Anterior cingulate cortex (tissue), 58 donors: Measurements from ENCODE around the gene EHF.
"Not testable (repeated sequence)": the region's sequence is repeated elsewhere in the genome, so short reads cannot be mapped to it uniquely, and the experiment has no call there.

Experiments
- DNase-seq, 58 donors: peaks; one replicate each; lab custom pipeline; 2025; lab: John Stamatoyannopoulos, UW

Gene EHF

DNA sequence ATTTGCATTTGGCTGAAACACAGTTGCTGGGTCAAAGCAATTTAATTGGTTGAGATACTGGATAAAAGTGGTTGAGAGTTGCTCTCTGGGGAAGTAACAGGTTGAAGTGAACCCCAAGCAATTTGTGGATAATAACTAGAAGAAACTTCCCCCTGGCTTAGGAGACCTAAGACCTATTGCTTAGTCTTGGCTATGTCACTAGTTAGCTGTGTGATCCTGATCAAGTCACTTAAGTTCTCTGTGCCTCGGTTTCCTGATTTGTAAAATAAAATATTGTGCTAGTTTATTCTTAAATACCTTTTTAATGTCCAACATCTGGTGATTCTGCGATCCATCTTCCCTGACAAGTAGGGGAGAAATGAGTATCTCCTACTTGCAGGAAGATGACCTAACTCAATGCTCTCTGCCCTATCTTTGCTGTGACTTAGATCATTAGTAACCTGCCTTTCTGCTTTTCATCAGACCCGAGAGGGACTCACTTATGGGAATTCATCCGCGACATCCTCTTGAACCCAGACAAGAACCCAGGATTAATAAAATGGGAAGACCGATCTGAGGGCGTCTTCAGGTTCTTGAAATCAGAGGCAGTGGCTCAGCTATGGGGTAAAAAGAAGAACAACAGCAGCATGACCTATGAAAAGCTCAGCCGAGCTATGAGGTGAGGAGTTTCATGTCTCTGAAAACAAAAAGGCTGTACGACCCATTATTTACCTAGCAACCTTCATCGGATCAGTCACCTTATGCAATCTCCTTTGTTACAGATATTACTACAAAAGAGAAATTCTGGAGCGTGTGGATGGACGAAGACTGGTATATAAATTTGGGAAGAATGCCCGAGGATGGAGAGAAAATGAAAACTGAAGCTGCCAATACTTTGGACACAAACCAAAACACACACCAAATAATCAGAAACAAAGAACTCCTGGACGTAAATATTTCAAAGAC lies 37.5 kb downstream of the EHF start:
- no peak for DNase-seq

DNA sequence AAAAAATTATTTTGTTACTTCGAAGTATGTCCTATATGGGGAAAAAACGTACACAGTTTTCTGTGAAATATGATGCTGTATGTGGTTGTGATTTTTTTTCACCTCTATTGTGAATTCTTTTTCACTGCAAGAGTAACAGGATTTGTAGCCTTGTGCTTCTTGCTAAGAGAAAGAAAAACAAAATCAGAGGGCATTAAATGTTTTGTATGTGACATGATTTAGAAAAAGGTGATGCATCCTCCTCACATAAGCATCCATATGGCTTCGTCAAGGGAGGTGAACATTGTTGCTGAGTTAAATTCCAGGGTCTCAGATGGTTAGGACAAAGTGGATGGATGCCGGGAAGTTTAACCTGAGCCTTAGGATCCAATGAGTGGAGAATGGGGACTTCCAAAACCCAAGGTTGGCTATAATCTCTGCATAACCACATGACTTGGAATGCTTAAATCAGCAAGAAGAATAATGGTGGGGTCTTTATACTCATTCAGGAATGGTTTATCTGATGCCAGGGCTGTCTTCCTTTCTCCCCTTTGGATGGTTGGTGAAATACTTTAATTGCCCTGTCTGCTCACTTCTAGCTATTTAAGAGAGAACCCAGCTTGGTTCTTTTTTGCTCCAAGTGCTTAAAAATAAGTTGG lies 38.3 kb downstream of the EHF start:
- no peak for DNase-seq

DNA sequence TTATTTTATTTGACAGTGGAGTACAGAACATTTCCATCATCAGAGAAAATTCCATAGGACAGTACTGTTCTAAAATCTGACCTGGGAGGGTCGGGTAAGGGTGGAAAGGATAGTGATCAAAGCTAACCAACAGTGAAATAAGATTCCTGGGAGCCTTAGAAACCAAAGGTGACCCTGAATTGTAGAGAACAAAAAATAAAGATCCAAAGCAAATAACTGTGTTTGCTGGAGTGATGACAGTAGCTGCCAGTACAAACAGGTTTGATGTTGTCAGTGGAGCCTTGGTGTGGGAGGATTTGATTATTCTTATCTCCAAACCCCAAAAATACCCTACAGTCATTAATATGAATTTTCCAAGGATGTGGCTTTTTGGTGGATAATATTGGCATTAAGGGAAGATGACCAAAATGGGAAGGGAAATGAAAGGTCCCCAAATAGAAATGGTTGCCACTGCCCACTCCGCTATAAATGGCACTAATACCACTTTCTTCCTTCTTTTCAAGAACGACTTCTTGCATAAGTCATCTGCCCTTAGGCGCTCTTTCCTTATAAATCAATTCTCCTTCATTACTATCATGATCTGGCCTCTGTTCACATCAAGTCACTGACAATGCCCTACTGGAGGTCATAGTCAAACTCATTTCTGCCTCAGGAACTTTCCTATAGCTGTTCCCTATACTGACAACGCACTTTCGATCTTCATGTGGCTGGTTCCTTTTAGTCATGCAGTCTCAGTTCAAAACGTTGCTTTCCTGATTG lies 44.4 kb downstream of the EHF start:
- no peak for DNase-seq

DNA sequence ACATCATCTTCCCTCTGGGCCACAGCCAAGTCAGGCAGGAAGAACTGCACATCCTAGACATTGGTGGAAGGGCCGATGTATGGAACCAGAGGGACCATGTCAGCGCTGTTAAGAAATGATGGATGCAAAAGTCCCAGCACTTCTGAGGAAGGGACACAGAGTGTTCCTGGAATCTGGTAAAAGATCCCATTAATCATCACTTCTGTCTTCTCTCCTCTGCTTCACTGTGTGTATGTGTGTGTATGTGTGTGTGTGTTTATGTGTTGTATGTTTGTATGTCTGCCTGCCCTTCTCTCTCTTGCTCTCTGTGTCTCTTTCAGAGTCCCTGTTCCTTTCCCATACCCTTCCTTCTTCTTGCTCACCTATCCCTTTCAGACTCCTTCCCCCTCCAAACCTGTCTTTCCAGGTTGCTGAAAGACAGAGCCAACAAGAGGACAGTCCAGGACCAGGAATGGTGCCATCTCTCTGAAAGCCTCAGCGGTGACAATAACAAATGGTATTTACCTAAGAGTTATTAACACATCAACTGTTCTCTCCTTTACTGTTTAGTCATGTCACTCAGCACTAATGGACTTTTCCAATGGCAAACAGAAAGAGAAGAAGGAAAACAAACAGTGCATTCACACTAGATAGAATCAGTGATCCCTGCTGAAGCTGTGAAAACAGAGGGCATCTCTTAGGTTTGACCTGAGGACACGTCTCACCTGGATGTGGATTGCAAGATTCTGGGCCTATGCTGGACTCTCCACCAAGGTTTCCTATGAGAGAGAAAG lies 47.1 kb downstream of the EHF start:
- DNase-seq: no peak

DNA sequence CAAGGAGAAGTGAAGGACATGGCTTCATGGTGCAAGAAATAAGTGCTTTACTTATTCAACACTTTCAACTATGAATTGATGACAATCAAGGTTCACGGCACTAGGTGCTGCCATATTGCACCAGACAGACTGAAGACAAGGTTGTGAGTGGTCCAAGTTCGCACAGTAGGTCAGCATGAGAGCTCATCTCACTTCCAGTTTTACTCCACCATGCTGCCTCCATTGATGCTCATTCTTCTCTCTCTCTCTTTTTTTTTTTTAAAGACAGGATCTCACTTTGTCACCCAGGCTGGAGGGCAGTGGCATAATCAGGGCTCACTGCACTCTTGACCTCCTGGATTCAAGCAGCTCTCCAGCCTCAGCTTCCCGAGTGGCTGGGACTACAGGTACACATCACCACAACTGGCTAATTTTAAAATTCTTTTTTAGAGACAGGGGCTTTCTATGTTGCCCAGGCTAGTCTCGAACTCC lies 47.7 kb downstream of the EHF start:
- DNase-seq: no peak

DNA sequence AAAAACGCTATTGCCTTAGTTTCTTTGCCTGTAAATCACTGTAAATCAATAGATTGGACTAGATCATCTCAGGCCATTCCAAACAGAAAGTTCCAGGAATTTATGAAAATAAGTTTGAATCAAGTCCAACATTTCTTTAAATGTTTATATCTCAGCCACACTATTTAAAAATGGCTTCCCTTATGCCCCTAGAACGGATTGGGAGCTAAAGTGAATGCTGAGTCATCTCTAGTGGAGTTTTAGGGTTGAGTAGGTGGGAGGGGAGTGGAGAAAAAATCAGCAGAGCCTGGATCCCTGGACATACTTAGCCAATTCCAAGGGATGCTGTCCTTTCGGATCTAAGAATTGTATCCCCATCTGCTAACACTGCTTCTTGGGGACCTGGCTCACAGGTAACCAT lies 48.6 kb downstream of the EHF start:
- no peak for DNase-seq

DNA sequence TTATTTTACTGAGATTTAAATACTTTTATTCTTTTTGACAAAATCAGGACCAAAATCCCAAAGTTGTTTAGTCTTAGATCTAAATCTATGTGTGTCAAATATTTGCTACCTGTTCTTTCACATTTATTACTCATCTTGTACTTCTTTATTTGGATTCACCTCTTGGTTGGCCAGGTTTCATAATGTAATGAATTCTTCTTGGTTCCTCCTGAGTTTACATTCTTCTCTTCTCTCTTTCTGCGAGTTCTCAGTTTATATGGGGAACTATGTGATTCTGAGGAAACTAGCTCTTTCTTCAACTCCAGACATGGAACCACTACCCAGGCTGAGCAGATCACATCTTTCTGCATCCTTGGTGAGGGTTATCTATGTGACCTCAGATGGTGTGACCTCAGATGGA lies 50.2 kb downstream of the EHF start:
- no peak for DNase-seq

DNA sequence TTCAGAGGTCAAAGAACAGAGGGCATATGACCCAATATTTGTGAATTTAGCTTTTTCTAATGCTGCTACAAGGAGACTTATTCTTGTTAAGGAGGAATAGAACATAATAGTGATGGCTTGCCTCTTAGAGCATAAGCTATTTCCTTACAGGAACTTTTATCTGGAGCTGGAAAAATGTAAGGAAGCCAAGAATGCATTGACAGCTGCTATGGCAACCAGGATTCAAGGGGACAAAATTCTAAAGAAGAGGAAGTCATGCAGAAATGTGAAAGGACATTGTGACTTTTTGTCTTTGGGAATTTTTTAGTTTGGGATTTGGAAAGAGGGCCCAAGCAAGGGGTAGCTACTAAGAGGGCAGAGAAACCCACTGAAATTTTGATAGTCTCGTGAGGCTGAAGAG lies 51.1 kb downstream of the EHF start:
- no peak for DNase-seq

DNA sequence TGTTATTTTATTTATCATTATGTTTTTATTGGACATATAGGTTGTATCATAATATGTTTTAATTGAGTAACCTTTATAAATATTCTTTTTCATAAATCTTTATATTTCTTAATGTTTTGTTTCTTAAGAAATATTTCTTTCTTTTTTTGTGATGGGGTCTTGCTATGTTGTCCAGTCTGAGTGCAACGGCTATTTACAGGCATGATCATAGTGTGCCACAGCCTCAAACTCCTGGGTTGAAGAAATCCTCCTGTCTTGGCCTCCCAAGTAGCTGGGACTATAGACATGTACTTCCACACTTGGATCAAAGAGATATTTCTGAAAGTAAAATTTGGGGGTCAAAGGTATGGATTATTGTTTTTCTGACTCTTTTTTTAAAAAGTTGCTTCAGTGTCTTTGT lies 53.1 kb downstream of the EHF start:
- no peak for DNase-seq

DNA sequence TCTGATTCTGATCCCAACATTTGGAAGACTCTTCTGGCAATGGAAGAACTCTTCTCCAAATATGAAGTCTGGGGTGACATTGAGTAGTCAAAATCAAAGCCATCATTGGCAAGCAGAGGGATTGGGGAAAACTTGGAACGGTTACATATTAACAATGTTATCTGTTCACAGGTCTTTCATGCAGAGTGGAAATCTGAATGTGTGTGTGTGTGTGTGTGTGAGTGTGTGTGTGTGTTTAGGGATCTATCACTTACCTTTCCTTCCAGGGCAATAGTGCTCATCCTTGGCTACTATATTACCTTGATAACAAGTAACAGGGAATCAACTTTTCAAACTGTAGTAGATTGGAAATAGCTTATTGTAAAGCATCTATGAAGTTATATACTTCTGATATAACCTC lies 55.3 kb downstream of the EHF start:
- no peak for DNase-seq

DNA sequence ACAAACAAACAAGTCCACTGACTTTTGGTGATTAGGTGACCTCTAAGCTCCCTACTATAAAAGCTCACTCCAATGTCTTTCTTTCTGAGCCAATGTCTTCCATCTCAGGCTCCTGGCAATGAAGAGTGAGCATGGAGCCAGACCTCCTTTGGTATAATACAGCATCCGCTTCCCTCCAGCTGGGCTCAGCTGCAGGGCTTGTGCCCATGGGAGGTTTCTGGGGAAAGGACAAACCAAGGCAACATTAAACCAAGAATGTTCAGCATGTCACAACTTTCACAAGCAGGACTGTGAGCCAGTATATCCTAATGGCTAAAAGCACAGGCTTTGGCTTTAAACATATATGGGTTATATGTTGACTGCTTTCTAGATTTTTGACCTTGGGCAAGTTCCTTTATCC lies 58.8 kb downstream of the EHF start:
- DNase-seq: peak in 2 of 58 donors; percentile 5 to 7

DNA sequence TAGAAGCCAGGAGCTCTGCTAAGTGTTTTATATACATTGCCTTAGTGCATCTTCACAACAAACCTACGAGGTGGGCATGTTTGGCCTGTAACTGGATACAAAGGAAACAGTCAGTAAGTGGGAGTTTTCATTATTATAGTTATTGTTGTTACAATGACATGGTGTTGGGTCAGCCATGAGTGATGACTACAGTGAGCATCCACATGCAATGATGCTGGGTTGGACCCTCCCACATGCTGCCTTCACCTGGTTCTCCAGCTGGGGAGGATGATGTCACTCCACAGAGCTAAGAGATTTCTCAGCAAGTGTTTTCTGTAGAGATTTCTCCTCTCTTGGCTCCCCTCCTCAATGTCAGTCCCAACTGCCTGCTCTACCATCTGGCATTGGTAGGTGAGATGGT lies 59.3 kb downstream of the EHF start:
- peak in 10 of 58 donors; percentile 2 to 36 (median 10) for DNase-seq

DNA sequence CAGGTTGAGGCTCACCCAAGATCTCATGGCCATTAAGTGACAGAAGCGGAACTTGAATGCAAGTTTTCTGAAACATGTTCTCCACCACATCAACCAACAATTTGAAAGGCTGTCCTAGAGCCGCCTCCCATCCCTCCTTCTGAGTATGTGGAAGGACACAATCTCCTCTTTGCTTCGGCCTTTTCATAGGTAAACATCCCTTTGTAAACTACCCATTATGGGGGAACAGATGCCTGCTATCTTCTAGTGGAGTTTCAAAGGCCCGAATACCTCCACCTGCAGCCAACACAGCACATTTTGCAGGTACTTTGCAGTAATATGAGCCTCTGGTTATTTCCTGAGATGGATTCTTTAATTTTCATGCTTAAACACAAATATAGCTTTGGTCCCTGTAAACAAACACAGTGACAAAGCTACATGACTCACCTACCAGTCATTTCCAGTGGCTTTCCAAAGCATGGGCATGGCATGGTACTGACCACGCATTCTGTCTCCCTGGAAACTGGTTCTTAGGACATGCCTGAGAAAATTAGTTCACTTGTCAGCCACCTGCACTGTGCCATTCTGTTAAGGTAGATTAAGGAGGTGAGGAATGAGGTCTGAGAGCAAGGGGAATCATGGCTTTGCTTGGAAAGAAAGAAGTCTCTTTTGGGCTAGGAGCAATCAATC lies 60.2 kb downstream of the EHF start:
- no peak for DNase-seq

DNA sequence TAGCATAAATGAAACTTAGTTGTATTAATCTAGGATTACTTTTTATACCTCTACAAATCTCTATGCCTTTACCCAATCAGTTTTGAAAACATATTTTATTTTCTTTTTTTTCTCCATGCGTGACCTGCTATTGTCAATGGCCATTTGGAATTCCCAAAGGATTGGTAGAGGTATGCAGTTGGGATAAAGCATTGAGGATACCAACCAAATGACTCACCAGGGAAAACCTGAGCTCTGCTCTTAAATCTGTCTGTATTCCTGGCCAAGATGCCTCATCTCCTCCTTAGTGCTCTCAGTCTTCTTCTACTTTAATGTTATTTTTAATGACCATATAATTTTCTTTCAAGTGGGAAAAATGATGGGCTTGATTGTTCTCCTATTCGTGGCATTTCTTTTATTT lies 61.9 kb downstream of the EHF start:
- no peak for DNase-seq

DNA sequence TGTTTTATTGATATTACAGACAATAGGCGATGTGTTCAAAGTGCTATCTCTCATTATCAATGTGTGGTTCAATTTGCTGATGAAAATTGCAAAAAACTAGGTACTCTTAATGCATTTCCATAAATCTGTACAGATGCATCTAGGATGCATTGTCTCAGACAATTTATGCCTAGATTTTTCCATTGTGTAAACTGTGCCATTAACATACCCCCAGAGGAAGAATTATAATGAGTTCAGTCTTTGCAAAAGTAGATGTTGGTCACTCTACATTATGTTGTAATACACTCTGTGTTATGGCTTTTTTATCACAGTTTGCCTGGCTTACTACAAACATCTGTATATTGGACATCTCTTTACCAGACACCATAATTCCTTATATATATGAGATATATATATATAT lies 62.5 kb downstream of the EHF start:
- DNase-seq: no peak

DNA sequence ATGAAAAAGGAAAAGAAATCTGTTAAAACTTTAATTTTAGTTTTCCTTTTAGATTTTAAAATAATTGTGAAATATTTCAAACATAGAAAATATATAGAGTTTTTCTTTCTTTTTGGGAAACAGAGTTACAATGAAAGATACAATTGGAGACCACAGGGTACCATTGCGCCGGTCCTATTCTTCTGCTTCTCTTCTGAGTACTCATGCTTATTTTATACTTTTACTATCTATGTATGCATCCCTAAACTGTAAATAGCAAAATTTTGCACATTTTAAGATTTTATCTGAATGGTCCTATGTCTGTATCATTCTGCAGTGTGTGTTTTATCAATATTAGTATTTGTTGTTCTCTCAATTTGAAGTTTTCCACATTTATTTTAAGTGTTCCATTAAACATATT lies 65.0 kb downstream of the EHF start:
- no peak for DNase-seq

DNA sequence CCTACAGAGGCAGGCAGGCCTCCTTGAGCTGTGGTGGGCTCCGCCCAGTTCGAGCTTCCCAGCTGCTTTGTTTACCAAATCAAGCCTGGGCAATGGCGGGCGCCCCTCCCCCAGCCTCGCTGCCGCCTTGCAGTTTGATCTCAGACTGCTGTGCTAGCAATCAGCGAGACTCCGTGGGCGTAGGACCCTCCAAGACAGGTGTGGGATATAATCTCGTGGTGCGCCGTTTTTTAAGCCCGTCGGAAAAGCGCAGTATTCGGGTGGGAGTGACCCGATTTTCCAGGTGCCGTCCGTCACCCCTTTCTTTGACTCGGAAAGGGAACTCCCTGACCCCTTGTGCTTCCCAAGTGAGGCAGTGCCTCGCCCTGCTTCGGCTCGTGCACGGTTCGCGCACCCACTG lies 71.4 kb downstream of the EHF start:
- not testable (repeated sequence) for DNase-seq

DNA sequence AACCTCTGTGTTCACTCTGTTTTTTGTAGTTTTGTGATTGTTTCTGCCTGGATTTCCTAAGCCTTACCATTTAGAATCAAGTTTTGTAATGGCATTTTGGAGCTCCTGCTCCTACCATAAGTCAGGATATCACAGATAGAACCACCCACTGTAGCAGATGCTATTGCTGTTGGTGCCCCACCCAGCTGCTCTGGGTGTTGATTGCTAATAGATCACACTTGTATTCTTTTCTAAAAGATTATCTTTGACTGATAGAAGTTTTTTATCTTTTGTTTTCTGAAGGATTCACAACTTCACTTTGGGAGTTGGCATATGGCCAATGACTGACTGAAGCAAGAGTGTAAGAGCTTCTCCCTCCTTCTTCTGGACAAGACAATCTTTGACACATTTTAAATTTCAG lies 76.0 kb downstream of the EHF start:
- DNase-seq: no peak

DNA sequence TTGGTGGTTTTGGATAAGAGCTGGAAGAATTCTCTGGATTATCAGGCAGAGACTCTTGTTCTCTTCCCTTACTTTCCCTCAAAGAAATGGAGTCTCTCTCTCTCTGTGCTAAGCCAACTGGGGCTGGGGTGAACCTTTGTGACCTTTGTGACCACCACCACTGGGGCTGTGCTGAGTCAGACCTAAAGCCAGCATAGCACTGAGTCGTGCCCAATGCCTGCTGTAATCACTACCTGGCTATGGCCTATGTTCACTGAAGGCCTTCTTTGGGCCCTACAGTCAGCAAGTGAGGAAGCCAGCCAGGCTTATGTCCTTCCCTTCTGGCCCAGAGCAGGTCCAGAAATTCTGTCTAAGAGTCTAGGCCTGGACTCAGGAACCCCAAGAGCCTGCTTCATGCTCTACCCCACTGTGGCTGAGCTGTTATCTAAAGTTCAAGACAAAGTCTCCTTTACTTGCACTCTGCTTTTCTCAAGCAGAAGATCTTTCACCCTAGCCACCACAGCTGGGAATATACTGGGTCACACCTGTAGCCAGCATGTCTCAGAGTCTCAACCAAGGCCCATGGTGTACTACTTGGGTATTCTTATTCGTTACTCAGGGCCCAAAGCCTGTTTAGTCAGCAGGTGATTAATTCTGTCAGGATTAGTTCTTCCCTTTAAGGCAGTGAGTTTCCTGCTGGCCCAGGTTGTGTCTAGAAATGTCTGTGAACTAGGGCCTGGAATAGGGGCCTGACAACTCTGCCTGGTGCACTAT lies 86.0 kb downstream of the EHF start:
- no peak for DNase-seq
